ENCODE measurements around the gene ZNF879.

The ZNF879 gene

DNA sequence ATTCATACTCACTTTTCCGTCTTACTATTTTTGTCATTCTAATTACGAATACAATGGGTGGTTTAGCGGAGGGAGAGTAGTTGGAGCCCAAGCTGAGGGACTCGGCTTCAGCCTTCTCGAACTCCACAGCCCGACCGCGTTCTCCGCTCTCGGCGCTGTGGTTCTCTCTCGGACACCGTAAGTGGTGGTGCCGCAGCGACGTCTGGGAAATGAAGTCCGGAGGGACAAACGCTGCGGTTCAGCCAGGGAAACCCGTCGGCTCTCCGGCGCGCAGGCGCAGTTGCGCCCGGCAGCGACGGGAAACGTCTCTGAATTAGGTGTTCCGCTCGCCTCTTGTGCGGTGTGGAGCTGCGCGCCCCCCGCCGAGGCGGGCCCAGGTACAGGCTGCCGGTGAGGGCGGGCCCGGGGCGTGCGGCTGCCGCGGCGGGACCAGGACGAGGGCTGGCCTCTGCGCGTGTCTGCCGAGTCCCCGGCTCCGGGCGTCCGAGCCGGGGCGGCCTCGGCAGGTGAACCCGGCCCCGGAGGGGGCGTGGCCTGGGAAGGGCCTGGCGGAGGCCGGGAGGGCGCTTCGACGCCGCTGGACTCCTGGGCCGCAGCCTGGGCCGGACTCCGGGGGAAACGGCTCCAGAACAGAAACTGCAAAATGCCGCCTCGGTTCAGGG lies at the start of gene ZNF879:
Gene ZNF879, plus strand, starts transcription at position 277 of the 662 bp plus-strand sequence. CDS start 1,201 bp downstream, outside the sequence.
- no peaks in the 10 kb centered on the region for H3K27me3 ChIP-seq (replicated peaks)
- peak within 1 kb of the TSS; percentile 46 for H3K27ac ChIP-seq
- in situ Hi-C loops (cut with HindIII; ENCODE audit: low pct_ligation_motif_present, low sequenced_read_pairs): no loop called here
- TF ChIP-seq, protein P1, sequence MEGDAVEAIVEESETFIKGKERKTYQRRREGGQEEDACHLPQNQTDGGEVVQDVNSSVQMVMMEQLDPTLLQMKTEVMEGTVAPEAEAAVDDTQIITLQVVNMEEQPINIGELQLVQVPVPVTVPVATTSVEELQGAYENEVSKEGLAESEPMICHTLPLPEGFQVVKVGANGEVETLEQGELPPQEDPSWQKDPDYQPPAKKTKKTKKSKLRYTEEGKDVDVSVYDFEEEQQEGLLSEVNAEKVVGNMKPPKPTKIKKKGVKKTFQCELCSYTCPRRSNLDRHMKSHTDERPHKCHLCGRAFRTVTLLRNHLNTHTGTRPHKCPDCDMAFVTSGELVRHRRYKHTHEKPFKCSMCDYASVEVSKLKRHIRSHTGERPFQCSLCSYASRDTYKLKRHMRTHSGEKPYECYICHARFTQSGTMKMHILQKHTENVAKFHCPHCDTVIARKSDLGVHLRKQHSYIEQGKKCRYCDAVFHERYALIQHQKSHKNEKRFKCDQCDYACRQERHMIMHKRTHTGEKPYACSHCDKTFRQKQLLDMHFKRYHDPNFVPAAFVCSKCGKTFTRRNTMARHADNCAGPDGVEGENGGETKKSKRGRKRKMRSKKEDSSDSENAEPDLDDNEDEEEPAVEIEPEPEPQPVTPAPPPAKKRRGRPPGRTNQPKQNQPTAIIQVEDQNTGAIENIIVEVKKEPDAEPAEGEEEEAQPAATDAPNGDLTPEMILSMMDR (IDR thresholded peaks at IDR 0.05; ENCODE audit: low read depth, low read length, missing control alignments): no peak
- peak; percentile 94 for DNase-seq
- no peaks in the 10 kb centered on the region for H3K36me3 ChIP-seq (replicated peaks)
- peak within 1 kb of the TSS; percentile 59 for H3K4me3 ChIP-seq (ENCODE audit: low read depth, low read length)

DNA sequence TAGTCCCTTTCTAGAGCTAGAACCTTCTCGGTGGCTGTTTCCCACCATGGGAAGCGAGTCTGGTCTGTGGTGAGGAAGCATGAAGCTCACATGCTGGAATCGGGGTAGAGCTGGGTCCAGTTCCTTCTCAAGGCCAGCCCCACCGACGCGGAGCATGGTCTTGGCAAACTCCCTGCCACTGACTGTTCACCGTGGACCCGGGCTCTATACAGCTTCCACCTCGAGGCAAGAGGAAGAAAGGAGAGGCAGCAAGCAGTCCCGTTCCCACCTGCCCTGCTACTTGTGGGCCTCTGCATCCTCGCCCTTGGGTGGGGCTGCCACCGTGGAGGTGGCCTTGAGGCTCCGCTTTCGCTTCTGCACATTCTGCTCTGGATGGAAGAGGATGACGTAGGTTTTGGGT lies 42.2 kb upstream of the ZNF879 start:
- DNase-seq: no peak
- in situ Hi-C loops (cut with HindIII; ENCODE audit: low pct_ligation_motif_present, low sequenced_read_pairs): no loop called here
- no peaks in the 10 kb centered on the region for H3K36me3 ChIP-seq (replicated peaks)
- H3K27me3 ChIP-seq (replicated peaks): no peaks in the 10 kb centered on the region
- no peak overlapping the region for H3K27ac ChIP-seq
- H3K4me3 ChIP-seq (ENCODE audit: low read depth, low read length): no peak overlapping the region
- TF ChIP-seq, protein P1 (IDR thresholded peaks at IDR 0.05; ENCODE audit: low read depth, low read length, missing control alignments): no peak

DNA sequence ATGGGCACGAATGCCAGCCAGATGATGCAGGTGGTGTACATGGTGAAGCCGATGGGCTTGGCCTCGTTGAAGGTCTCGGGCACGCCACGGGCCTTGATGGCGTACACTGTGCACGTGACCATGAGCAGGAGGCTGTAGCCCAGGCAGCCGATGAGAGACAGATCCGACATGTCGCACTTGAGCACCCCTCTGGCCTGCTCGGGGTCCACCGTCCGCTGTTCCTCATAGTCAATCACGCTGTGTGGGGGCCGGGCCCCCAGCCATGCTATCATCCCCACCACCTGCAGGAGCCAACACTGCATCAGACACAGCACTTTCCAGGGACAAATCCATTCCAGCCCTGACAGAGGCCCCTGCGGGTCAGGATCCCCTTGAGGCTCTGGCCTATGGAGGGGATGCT lies 40.7 kb upstream of the ZNF879 start:
- TF ChIP-seq, protein P1 (IDR thresholded peaks at IDR 0.05; ENCODE audit: low read depth, low read length, missing control alignments): no peak
- in situ Hi-C loops (cut with HindIII; ENCODE audit: low pct_ligation_motif_present, low sequenced_read_pairs): no loop called here
- no peaks in the 10 kb centered on the region for H3K36me3 ChIP-seq (replicated peaks)
- H3K27me3 ChIP-seq (replicated peaks): no peaks in the 10 kb centered on the region
- no peak overlapping the region for H3K4me3 ChIP-seq (ENCODE audit: low read depth, low read length)
- no peak for DNase-seq
- no peak overlapping the region for H3K27ac ChIP-seq

DNA sequence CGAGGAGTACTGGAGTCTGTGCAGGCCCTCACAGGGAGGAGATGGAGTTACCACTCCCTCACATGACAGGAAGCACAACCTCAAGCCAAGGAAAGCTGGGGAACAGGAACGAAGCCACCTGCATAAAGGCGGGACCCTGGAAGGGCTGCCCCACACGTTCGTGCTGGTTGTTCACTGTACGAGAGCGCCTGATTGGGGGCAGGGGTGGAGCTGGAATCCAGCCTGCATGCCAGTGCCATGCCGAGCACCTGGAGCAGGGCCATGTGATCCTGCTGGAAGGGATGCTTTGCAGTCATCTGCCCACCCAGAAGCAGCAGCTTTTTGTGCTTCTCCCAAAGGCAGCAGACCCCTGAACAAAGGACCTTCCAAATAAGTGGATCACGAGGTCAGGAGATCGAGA lies 39.9 kb upstream of the ZNF879 start:
- Histone ChIP-seq H3K36me3 (replicated peaks) (no peaks in the 10 kb centered on the region), H3K27ac (no peak overlapping the region), H3K4me3 (ENCODE audit: low read depth, low read length) (no peak overlapping the region), H3K27me3 (replicated peaks) (no peaks in the 10 kb centered on the region)
- no peak for DNase-seq
- in situ Hi-C loops (cut with HindIII; ENCODE audit: low pct_ligation_motif_present, low sequenced_read_pairs): no loop called here
- TF ChIP-seq, protein P1 (IDR thresholded peaks at IDR 0.05; ENCODE audit: low read depth, low read length, missing control alignments): no peak

DNA sequence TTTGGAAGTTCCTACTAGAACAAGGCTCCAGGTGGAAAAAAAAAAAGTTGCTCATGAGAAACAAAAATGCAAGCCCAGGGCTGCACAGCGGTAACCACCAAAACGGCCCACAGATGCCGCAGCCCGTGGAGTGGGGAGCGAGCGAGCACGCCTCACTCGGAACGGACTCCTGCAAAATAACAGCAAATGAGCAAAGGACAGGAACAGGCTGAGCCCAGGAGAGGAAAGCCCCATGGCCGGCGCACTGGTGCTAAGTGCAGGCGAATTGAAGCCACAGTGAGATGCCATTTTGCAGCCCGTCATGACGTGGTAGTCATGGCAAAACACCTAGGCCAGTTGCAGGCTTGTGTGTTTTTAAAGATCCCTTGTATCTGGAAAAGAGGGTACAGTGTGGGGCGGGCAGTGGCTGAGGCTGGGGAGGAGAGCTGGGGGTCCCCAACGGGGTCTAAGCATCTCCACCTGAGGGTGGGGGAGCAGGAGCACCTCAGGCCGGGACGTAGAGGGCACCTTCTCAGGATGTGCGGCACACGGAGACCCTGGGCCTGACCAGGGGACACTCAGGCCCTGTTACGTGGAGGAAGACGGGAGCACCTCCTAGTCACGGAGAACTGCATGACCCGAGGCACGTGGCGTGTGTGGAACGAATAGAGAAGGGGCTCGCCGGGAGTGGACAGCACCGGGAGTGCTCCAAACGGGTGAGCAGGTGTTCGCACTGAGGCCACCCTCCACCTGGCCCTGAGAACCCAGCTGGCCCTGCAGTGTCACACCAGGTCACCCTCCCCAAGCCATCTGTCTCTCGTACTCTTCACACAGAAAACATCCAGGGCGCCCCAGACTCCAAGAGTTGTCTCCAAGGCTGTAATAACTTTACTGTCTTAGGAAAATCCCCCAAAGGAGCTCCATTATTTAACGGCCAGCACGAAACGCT lies 39.2 kb upstream of the ZNF879 start:
- in situ Hi-C loops (cut with HindIII; ENCODE audit: low pct_ligation_motif_present, low sequenced_read_pairs): no loop called here
- TF ChIP-seq, protein P1 (IDR thresholded peaks at IDR 0.05; ENCODE audit: low read depth, low read length, missing control alignments): no peak
- H3K27ac ChIP-seq: no peak overlapping the region

More for the DNA sequence above, 39.2 kb upstream of the ZNF879 start:
- Histone ChIP-seq H3K36me3 (replicated peaks) (no peaks in the 10 kb centered on the region), H3K27me3 (replicated peaks) (no peaks in the 10 kb centered on the region), H3K4me3 (ENCODE audit: low read depth, low read length) (no peak overlapping the region)
- DNase-seq: no peak
